ENCODE data around the gene ANGPTL8. TPM values are rescaled to one million over a fixed set of nuclear protein-coding genes. Genes with fewer than 3 reads are reported as not detected.

ANGPTL8 gene
- polyA plus RNA-seq, 3 donors from 2014 or later: not detected

GRCh38 chr19:11198769-11199424, 40.5 kb upstream of the ANGPTL8 start:
- DNase-seq: no peak
- H3K27ac Mint-ChIP-seq: no peak overlapping the region
- H3K9me3 Mint-ChIP-seq: no peaks in the 10 kb centered on the region
- H3K4me3 Mint-ChIP-seq: peak overlapping the region in 4 of 5 donors; percentile 41 to 85 (median 81)
- H3K27me3 Mint-ChIP-seq (ENCODE audit: low read depth in 3 of 3): peaks cover 0 to 6% (median 0%) of the 10 kb centered on the region in 3 donors
- no peaks in the 10 kb centered on the region for H3K36me3 Mint-ChIP-seq
- H3K4me1 Mint-ChIP-seq: peaks cover 6 to 9% of the 10 kb centered on the region in 2 donors

- Mint-ChIP-seq H3K27me3 (ENCODE audit: low read depth in 3 of 3) (peaks cover 0 to 6% (median 0%) of the 10 kb centered on the region in 3 donors), H3K4me3 (peak overlapping the region in 2 of 5 donors; percentile 21 to 22), H3K4me1 (peaks cover 6 to 9% of the 10 kb centered on the region in 2 donors), H3K9me3 (no peaks in the 10 kb centered on the region), H3K36me3 (no peaks in the 10 kb centered on the region), H3K27ac (no peak overlapping the region)
- no peak for DNase-seq
These were observed 39.9 kb upstream of the ANGPTL8 start for GRCh38 chr19:11199517-11199916.

- H3K4me3 Mint-ChIP-seq: no peak overlapping the region
- peaks cover 0 to 6% (median 2%) of the 10 kb centered on the region in 3 donors for H3K27me3 Mint-ChIP-seq (ENCODE audit: low read depth in 3 of 3)
These were observed 39.3 kb upstream of the ANGPTL8 start for GRCh38 chr19:11200015-11200574.

GRCh38 chr19:11200931-11201330, 38.5 kb upstream of the ANGPTL8 start:
- H3K27ac Mint-ChIP-seq: no peak overlapping the region
- H3K4me3 Mint-ChIP-seq: no peak overlapping the region
- H3K36me3 Mint-ChIP-seq: no peaks in the 10 kb centered on the region
- H3K4me1 Mint-ChIP-seq: peaks cover 6 to 9% of the 10 kb centered on the region in 2 donors
- H3K9me3 Mint-ChIP-seq: no peaks in the 10 kb centered on the region
- no peak for DNase-seq
- peaks cover 0 to 6% (median 5%) of the 10 kb centered on the region in 3 donors for H3K27me3 Mint-ChIP-seq (ENCODE audit: low read depth in 3 of 3)

More at GRCh38 chr19:11200015-11200574, 39.3 kb upstream of the ANGPTL8 start:
- Mint-ChIP-seq H3K4me1 (peaks cover 6 to 9% of the 10 kb centered on the region in 2 donors), H3K27ac (no peak overlapping the region), H3K9me3 (no peaks in the 10 kb centered on the region), H3K36me3 (no peaks in the 10 kb centered on the region)
- no peak for DNase-seq

- Mint-ChIP-seq H3K27ac (no peak overlapping the region), H3K9me3 (no peaks in the 10 kb centered on the region), H3K27me3 (ENCODE audit: low read depth in 3 of 3) (peaks cover 0 to 6% (median 5%) of the 10 kb centered on the region in 3 donors), H3K4me3 (no peak overlapping the region), H3K4me1 (peaks cover 4 to 6% of the 10 kb centered on the region in 2 donors), H3K36me3 (no peaks in the 10 kb centered on the region)
- DNase-seq: no peak
These were observed 37.6 kb upstream of the ANGPTL8 start for GRCh38 chr19:11201791-11202190.

- DNase-seq: no peak
- Mint-ChIP-seq H3K4me3 (no peak overlapping the region), H3K4me1 (peaks cover 1 to 6% of the 10 kb centered on the region in 2 donors), H3K36me3 (no peaks in the 10 kb centered on the region), H3K9me3 (no peaks in the 10 kb centered on the region), H3K27me3 (ENCODE audit: low read depth in 3 of 3) (peaks cover 0 to 7% (median 6%) of the 10 kb centered on the region in 3 donors), H3K27ac (no peak overlapping the region)
These were observed 36.8 kb upstream of the ANGPTL8 start for GRCh38 chr19:11202488-11203193.

- Mint-ChIP-seq H3K27ac (peak overlapping the region in 1 of 6 donors; percentile 50), H3K9me3 (no peaks in the 10 kb centered on the region), H3K36me3 (no peaks in the 10 kb centered on the region), H3K4me1 (no peaks in the 10 kb centered on the region), H3K4me3 (no peak overlapping the region), H3K27me3 (ENCODE audit: low read depth in 3 of 3) (peaks cover 0 to 8% (median 3%) of the 10 kb centered on the region in 3 donors)
- DNase-seq: peak; percentile 17 to 21 (median 19)
These were observed 36.0 kb upstream of the ANGPTL8 start for GRCh38 chr19:11203194-11204075.

- DNase-seq: no peak
- H3K27ac Mint-ChIP-seq: no peak overlapping the region
- no peaks in the 10 kb centered on the region for H3K4me1 Mint-ChIP-seq
- H3K27me3 Mint-ChIP-seq (ENCODE audit: low read depth in 3 of 3): peaks cover 0 to 8% (median 3%) of the 10 kb centered on the region in 3 donors
- H3K9me3 Mint-ChIP-seq: no peaks in the 10 kb centered on the region
- no peak overlapping the region for H3K4me3 Mint-ChIP-seq
- no peaks in the 10 kb centered on the region for H3K36me3 Mint-ChIP-seq
These were observed 35.3 kb upstream of the ANGPTL8 start for GRCh38 chr19:11204076-11204602.

- H3K27ac Mint-ChIP-seq: peak overlapping the region in 1 of 6 donors; percentile 62
- H3K9me3 Mint-ChIP-seq: no peaks in the 10 kb centered on the region
- peaks cover 0 to 8% (median 3%) of the 10 kb centered on the region in 3 donors for H3K27me3 Mint-ChIP-seq (ENCODE audit: low read depth in 3 of 3)
- no peaks in the 10 kb centered on the region for H3K4me1 Mint-ChIP-seq
- DNase-seq: peak in 1 of 3 donors; percentile 16
- no peaks in the 10 kb centered on the region for H3K36me3 Mint-ChIP-seq
- H3K4me3 Mint-ChIP-seq: no peak overlapping the region
These were observed 34.5 kb upstream of the ANGPTL8 start for GRCh38 chr19:11204943-11205349.

GRCh38 chr19:11205939-11206570, 33.4 kb upstream of the ANGPTL8 start:
- Mint-ChIP-seq H3K27ac (no peak overlapping the region), H3K4me3 (no peak overlapping the region), H3K9me3 (no peaks in the 10 kb centered on the region), H3K36me3 (no peaks in the 10 kb centered on the region), H3K4me1 (no peaks in the 10 kb centered on the region), H3K27me3 (ENCODE audit: low read depth in 3 of 3) (peaks cover 2 to 8% (median 5%) of the 10 kb centered on the region in 3 donors)
- DNase-seq: no peak

GRCh38 chr19:11208561-11209471, 30.6 kb upstream of the ANGPTL8 start:
- peaks cover 3 to 9% (median 4%) of the 10 kb centered on the region in 3 donors for H3K27me3 Mint-ChIP-seq (ENCODE audit: low read depth in 3 of 3)
- no peaks in the 10 kb centered on the region for H3K4me1 Mint-ChIP-seq
- no peaks in the 10 kb centered on the region for H3K9me3 Mint-ChIP-seq
- H3K36me3 Mint-ChIP-seq: no peaks in the 10 kb centered on the region
- no peak overlapping the region for H3K27ac Mint-ChIP-seq
- H3K4me3 Mint-ChIP-seq: no peak overlapping the region
- no peak for DNase-seq
